Measurements from ENCODE around the gene MAN1C1.
"Not testable (repeated sequence)": the region's sequence is repeated elsewhere in the genome, so short reads cannot be mapped to it uniquely, and the experiment has no call there.

MAN1C1 gene

DNA sequence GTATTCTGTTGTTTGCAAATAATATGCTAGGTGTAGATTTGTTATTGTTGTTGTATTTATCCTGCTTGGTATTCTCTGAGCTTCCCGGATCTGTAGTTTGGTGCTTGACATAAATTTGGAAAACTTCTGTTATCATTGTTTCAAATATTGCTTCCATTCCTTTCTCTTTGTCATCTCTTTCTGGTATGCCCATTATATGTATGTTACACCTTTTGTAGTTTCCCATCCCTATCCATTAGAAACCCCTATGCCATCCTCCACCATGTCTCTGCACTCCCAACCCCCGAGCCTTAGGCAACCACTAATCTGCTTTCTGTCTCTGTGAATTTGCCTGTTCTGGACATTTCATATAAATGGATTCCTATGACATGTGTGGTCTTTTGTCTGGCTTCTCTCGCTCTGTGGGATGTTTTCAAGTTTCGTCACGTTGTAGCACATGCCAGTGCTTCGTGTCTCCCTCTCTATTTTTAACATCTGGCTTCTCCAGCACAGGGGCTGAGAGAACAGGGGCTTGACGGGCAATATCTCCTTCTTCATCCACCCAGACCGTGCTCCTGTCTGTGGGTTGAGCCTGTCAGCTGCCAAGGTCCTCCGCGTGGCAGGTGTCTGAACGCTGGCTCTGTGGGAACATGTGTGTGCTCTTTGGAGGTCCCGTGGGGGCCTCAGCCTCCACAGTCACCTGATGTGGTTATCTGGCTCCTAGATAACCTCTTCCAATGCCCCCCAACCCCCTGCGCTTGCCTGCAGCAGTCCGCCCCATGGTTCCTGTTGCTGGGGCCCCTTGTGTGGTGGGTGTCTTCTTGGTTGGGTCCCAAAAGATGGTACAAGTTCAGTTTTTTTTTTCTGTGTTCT, 32.8 kb upstream of the MAN1C1 start:
- DNase-seq = no peak

GRCh38 chr1:25586181-25586588, 30.4 kb upstream of the MAN1C1 start:
- DNase-seq = no peak

DNA sequence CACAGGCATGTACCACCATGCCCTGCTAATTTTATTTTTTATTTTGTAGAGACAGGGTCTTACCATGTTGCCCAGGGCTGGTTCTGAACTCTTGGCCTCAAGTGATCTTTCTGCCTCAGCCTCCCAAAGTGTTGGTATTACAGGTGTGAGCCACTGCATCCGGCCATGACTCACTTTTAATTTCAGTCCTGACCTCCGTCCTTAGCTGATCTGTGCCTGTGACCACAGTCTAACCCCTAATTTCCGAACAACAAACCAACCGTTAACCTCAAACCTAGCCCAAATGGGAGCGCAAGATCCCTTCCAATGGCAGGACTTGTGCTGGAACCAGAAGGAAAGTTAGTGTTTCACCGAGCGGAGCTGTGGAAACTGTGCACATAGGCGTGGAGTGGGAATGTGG, 29.3 kb upstream of the MAN1C1 start:
- no peak for DNase-seq

DNA sequence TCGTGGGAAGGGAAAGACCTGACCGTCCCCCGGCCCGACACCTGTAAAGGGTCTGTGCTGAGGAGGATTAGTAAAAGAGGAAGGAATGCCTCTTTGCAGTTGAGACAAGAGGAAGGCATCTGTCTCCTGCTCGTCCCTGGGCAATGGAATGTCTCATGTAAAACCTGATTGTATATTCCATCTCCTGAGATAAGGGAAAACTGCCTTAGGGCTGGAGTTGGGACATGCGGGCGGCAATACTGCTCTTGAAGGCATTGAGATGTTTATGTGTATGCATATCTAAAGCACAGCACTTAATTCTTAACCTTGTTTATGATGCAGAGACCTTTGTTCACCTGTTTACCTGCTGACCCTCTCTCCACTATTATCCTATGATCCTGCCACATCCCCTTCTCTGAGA, 28.4 kb upstream of the MAN1C1 start:
- not testable (repeated sequence) for DNase-seq

DNA sequence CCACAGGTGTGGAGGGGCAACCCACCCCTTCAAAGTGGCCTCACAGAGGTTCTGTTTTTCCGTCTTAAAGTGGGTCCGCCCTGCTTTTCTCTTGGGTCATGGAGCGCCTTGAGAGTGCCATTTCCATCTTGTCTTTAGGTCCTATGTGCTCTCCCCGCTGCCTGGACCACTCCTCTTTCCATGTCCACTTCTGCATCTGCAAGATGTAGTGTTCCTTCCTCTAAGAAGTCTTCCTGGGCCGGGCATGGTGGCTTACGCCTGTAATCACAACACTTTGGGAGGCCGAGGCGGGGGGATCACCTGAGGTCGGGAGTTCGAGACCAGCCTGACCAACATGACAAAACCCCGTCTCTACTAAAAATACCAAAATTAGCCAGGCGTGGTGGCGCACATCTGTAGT, 27.8 kb upstream of the MAN1C1 start:
- not testable (repeated sequence) for DNase-seq

- DNase-seq = no peak
Observed at GRCh38 chr1:25590096-25590824, 26.3 kb upstream of the MAN1C1 start.

- no peak for DNase-seq
Observed at GRCh38 chr1:25593861-25594260, 22.7 kb upstream of the MAN1C1 start.

DNA sequence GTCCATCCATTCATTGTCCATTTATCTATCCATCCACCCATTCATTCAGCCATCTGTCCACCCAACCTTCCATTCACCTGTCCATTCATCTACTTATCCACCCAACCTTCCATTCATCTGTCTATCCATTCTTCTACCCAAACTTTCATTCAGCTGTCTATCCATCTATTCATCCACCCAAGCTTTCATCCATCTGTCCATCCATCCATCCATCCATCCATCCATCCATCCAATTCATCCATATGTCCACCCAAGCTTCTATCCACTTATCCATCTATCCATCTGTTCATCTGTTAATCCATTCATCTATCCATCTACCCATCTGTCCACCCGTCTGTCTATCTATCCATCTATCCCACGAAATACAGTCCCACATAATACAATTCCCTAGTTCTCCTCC, 21.6 kb upstream of the MAN1C1 start:
- no peak for DNase-seq

DNA sequence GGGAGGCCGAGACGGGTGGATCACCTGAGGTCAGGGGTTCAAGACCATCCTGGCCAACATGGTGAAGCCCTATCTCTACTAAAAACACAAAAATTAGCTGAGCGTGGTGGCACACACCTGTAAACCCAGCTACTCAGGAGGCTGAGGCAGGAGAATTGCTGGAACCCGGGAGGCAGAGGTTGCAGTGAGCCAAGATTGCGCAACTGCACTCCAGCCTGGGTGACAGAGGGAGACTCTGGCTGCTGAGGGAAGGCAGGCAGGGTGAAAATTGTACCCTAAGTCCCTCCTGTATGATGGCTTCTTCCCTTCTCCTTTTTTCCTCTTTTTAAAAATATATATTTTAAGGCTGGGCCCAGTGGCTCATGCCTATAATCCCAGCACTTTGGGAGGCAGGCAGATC, 19.9 kb upstream of the MAN1C1 start:
- DNase-seq = not testable (repeated sequence)

DNA sequence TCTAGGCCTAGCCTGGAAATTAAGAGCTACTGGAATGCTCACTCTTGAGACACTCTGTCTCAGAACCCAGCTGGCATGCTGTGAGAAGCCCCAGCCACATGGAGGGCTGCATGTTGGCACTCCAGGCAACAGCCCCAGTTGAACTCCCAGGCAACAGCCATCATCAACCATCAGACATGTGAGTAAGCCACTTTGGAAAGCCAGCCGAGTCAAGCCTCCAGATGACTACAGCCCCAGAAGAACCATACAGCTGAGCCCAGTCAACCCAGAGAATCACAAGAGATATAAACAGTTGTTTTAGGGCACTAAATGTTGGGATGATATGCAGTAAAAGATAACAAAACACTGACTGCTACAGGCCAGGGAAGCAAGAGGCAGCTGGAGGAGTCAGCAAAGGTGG, 17.7 kb upstream of the MAN1C1 start:
- no peak for DNase-seq

DNA sequence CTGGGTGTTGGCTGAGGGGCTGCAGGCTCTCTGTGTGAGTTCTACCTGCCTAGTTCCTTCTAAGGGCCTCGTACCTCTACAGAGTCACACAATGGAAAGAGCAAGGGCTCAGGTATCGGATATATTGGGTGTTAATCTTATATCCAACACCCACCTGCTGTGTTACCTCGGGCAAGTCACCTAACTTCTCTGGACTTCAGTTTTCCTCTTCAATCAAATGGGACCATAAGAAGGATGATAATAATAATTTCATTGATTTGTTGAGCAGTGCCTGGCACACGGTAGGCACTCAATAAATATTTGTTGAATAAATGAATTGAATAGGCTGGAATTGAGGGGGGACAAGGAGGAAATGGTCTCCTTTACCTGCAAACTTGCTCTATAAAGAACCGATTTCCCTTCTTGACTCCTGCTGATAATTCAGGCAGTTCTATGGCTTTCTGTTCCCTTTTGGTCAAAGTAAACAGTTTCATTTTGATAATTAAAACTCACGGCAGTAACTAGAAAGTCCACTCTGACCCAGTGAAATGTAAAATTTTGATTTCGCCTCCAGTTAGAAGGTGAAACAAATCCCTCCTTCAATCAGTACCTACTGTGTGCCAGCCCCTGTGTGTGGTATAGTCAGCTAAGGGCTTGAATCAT, 16.5 kb upstream of the MAN1C1 start:
- DNase-seq = no peak

GRCh38 chr1:25600971-25601699, 15.5 kb upstream of the MAN1C1 start:
- not testable (repeated sequence) for DNase-seq

DNA sequence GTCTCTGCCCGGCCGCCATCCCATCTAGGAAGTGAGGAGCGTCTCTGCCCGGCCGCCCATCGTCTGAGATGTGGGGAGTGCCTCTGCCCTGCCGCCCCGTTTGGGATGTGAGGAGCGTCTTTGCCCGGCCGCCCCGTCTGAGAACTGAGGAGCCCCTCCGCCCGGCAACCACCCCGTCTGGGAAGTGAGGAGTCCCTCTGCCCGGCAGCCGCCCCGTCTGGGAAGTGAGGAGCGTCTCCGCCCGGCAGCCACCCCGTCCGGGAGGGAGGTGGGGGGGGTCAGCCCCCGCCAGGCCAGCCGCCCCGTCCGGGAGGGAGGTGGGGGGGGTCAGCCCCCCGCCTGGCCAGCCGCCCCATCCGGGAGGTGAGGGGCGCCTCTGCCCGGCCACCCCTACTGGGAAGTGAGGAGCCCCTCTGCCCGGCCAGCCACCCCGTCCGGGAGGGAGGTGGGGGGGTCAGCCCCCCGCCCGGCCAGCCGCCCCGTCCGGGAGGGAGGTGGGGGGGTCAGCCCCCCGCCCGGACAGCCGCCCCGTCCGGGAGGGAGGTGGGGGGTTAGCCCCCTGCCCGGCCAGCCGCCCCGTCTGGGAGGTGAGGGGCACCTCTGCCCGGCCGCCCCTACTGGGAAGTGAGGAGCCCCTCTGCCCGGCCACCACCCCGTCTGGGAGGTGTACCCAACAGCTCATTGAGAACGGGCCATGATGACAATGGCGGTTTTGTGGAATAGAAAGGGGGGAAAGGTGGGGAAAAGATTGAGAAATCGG, 12.6 kb upstream of the MAN1C1 start:
- DNase-seq = not testable (repeated sequence)

- DNase-seq = no peak
Observed at GRCh38 chr1:25607123-25607522, 9.5 kb upstream of the MAN1C1 start.

DNA sequence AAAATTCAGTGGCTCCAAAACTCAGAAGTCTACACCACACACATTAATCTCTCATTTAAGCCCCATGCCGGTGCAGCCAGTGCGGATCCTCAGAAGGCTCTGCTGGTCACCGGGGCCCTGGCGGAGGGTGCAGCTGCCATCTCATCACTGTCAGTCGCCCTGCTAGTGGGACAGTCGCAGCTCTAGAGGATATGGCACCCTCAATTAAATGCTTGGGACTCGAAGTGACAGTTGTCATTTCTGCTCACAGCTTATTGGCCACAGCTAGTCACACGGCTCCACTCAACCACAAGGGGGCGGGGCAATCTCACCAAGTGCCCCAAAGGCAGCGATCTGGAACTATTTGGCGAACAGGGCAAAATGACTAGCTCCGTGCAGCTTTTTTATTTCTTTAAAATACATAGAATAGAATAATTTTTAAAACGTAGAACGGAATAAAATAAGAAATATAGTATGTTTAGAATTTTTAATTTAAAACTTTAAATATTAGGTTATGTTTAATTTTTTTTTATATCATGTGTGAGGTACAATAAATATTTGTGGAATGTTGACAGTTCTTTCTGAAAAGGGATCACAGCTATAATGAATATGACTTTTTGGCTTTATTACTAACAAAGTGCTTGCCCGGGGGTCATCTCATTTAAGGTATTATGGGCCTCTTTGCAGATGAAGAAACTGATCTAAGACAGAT, 8.0 kb upstream of the MAN1C1 start:
- peak; percentile 21 for DNase-seq

- DNase-seq = no peak
Observed at GRCh38 chr1:25609921-25610320, 6.7 kb upstream of the MAN1C1 start.

- DNase-seq = no peak
Observed at GRCh38 chr1:25610822-25611630, 5.6 kb upstream of the MAN1C1 start.

DNA sequence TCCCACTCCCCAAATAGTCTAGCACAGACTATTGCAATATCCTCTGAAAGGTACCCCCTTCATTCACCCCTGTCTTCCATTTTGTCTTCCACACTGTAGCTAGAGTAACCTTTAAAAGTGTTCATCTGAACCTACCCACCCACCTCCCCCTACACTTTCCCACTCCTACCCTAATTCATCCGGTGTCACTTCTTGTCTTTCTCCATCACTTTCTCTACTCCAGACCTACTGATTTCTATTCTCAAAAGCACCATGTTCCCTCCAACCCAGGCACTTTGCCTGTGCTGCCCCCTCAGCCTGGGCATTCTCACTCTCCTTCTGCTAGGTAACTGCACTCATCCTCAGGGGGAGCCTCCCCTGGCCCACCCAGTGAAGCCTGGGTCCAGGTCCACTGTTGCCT, 4.7 kb upstream of the MAN1C1 start:
- no peak for DNase-seq

- no peak for DNase-seq
Observed at GRCh38 chr1:25612421-25612820, 4.2 kb upstream of the MAN1C1 start.

DNA sequence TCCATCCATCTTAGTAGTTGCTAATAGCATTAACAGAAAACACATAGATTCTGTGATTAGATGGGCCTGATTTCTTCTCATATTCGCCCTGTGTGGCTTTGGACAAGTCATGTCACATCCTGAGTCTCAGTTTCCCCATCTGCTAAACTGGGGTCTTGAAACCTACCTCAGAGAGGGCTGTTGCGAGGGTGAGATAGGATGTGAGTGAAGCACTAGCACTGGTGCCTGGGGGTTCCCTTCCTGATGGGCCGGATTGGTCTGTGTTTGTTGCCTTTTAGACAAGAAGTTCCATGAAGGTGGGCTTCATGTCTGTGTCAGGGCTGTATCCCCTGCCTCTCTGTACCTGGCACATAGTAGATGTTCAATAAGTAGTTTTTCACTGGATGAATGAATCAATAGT, 3.5 kb upstream of the MAN1C1 start:
- no peak for DNase-seq
